OCI-LY1 (cell line): ENCODE data around the gene HSF5.

Experiments
- H2AFZ ChIP-seq: fragments of 200-600 bp; sonication (generic), shearing (Covaris generic); 2 replicates; pipeline ENCODE4 v1.6.0; 2014; ENCODE audit warnings: antibody characterized with exemption, mild to moderate bottlenecking, low read length
- H3F3A ChIP-seq: fragments of 200-600 bp; sonication (generic), shearing (Covaris generic); 2 replicates; pipeline ENCODE4 v1.6.0; 2014; ENCODE audit warnings: mild to moderate bottlenecking, antibody characterized with exemption, low read length, moderate library complexity; ENCODE audit not compliant: insufficient read depth
- H3K27ac ChIP-seq: fragments of 200-600 bp; sonication (generic); 2 replicates; pipeline ENCODE4 v1.5.1; 2014; ENCODE audit warnings: low read length, mixed run types, mild to moderate bottlenecking, low read depth; ENCODE audit not compliant: poor library complexity, severe bottlenecking
- H3K27me3 ChIP-seq: fragments of 200-600 bp; sonication (generic); 2 replicates; pipeline ENCODE4 v1.6.0; 2014; ENCODE audit warnings: antibody characterized with exemption, mild to moderate bottlenecking, low read length, moderate library complexity; ENCODE audit not compliant: insufficient read depth
- H3K36me3 ChIP-seq: fragments of 200-600 bp; sonication (generic); 2 replicates; pipeline ENCODE4 v1.6.1; 2014; ENCODE audit warnings: mild to moderate bottlenecking, antibody characterized with exemption, low read length, moderate library complexity, mixed read lengths; ENCODE audit not compliant: insufficient read depth
- H3K4me1 ChIP-seq: fragments of 200-600 bp; sonication (generic); 2 replicates; pipeline ENCODE4 v1.5.1; 2014; ENCODE audit warnings: mild to moderate bottlenecking, low read length, moderate library complexity; ENCODE audit not compliant: insufficient read depth, severe bottlenecking
- H3K4me2 ChIP-seq: fragments of 200-600 bp; sonication (generic), shearing (Covaris generic); 2 replicates; pipeline ENCODE4 v1.6.1; 2014; ENCODE audit warnings: low read length
- H3K4me3 ChIP-seq: fragments of 200-600 bp; sonication (generic); 2 replicates; pipeline ENCODE4 v1.5.1; 2014; ENCODE audit warnings: low read length, low read depth, mild to moderate bottlenecking, mixed read lengths; ENCODE audit not compliant: poor library complexity, severe bottlenecking
- H3K79me2 ChIP-seq: fragments of 200-600 bp; shearing (Covaris generic); 2 replicates; pipeline ENCODE4 v1.6.1; 2016; ENCODE audit warnings: mixed run types, low read length, mixed read lengths; ENCODE audit not compliant: insufficient read depth
- H3K9ac ChIP-seq: fragments of 200-600 bp; sonication (generic), shearing (Covaris generic); 2 replicates; pipeline ENCODE4 v1.6.1; 2014; ENCODE audit warnings: mild to moderate bottlenecking, low read length, mixed read lengths
- H3K9me2 ChIP-seq: fragments of 200-600 bp; sonication (generic), shearing (Covaris generic); 2 replicates; pipeline ENCODE4 v1.6.1; 2014; ENCODE audit warnings: low read depth, mild to moderate bottlenecking, low read length, mixed read lengths
- H3K9me3 ChIP-seq: fragments of 200-600 bp; shearing (Covaris generic); 2 replicates; pipeline ENCODE4 v1.6.1; 2014; ENCODE audit warnings: low read length, mixed read lengths
- H4K20me1 ChIP-seq: fragments of 200-600 bp; sonication (generic), shearing (Covaris generic); 2 replicates; pipeline ENCODE4 v1.6.0; 2016; ENCODE audit warnings: mild to moderate bottlenecking, low read length; ENCODE audit not compliant: insufficient read depth
- EZH2 ChIP-seq: fragments of 200-600 bp; sonication (generic), shearing (Covaris generic); IDR thresholded peaks from 2 replicates; pipeline ENCODE4 v1.8.0; 2017; ENCODE audit warnings: borderline replicate concordance, mixed run types, mild to moderate bottlenecking, antibody characterized with exemption, low read length, moderate library complexity, mixed read lengths
- TF ChIP-seq, protein P1 (sequence below): fragments of 200-600 bp; sonication (generic), shearing (Covaris generic); IDR thresholded peaks from 2 replicates; pipeline ENCODE4 v1.5.1; 2017; ENCODE audit warnings: mild to moderate bottlenecking, antibody characterized with exemption, low read length, moderate library complexity, mixed read lengths

HSF5 gene

DNA sequence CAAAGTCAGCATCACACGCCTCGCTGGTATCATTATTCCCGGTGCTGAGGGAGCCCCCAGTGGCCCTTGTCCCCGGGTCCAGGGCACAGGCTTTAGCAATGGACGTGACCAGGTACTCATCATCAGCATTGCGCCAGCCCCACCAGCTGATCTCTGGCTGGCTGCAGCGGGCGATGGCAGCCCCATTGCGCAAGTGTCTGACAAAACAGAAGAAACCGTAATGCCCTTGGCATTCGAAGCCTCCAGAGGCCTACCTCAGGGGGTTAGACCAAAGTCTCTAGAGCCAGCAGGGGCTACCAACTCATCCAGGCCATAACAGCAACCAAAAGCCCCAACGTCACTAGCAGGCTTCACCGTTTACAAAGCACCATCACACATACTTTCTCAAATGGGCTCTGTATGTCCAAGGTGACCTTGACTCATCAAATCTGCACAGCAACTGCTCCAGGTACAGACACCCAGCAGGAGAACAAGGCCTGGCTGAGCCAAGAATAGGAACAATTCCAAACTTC, 19.0 kb upstream of the HSF5 start:
- H3K36me3 ChIP-seq: peaks cover 92% of the 10 kb centered on the region
- no peaks in the 10 kb centered on the region for H3K9me2 ChIP-seq
- H3K4me1 ChIP-seq: peaks cover 14% of the 10 kb centered on the region
- no peaks in the 10 kb centered on the region for H3K9me3 ChIP-seq
- H3K79me2 ChIP-seq: no peaks in the 10 kb centered on the region
- no peak overlapping the region for H2AFZ ChIP-seq
- H3K4me2 ChIP-seq: no peak overlapping the region
- H3K27ac ChIP-seq: no peak overlapping the region
- H3F3A ChIP-seq: no peaks in the 10 kb centered on the region
- TF ChIP-seq, protein P1, sequence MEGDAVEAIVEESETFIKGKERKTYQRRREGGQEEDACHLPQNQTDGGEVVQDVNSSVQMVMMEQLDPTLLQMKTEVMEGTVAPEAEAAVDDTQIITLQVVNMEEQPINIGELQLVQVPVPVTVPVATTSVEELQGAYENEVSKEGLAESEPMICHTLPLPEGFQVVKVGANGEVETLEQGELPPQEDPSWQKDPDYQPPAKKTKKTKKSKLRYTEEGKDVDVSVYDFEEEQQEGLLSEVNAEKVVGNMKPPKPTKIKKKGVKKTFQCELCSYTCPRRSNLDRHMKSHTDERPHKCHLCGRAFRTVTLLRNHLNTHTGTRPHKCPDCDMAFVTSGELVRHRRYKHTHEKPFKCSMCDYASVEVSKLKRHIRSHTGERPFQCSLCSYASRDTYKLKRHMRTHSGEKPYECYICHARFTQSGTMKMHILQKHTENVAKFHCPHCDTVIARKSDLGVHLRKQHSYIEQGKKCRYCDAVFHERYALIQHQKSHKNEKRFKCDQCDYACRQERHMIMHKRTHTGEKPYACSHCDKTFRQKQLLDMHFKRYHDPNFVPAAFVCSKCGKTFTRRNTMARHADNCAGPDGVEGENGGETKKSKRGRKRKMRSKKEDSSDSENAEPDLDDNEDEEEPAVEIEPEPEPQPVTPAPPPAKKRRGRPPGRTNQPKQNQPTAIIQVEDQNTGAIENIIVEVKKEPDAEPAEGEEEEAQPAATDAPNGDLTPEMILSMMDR: no peak
- no peak for TF ChIP-seq EZH2
- H4K20me1 ChIP-seq: no peaks in the 10 kb centered on the region
- H3K4me3 ChIP-seq: no peak overlapping the region
- H3K9ac ChIP-seq: no peak overlapping the region
- no peaks in the 10 kb centered on the region for H3K27me3 ChIP-seq

DNA sequence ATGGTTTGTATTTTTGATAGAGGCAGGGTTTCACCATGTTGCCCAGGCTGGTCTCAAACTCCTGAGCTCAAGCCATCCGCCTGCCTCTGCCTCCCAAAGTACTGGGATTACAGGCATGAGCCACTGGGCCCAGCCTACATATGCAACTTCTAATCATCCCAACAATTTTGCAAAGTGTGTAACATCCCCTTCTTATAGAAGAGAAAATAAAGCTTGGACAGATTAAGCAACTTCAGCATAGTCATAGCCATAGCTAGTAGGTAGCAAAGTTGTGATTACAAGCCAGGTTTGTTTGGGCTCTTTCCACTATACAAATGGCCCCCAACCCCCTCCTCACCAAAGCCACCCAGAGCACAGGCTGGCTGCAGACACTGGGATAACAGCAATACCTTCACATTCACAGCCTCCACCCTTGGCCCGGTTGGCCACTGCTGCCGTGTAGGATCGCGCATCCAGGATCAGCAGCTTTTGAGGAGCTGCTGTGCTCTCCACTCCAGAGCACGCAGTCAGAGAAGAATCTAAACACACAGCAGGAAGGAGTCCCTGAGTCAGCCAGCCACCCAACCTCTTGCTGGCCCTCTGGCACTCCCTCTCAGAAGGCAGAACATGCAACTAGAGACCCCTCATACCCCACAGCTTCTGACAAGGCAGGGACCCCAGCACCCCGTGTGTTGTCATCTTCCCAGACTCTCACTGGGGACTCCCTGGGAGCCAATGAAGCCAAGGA, 18.3 kb upstream of the HSF5 start:
- H3K36me3 ChIP-seq: peaks cover 92% of the 10 kb centered on the region
- H3K79me2 ChIP-seq: no peaks in the 10 kb centered on the region
- no peak for TF ChIP-seq EZH2
- TF ChIP-seq, protein P1: no peak
- no peaks in the 10 kb centered on the region for H3F3A ChIP-seq
- no peaks in the 10 kb centered on the region for H3K9me2 ChIP-seq
- H3K27me3 ChIP-seq: no peaks in the 10 kb centered on the region
- no peaks in the 10 kb centered on the region for H3K9me3 ChIP-seq
- no peak overlapping the region for H3K4me3 ChIP-seq
- no peak overlapping the region for H3K4me2 ChIP-seq
- peaks cover 14% of the 10 kb centered on the region for H3K4me1 ChIP-seq
- H3K27ac ChIP-seq: no peak overlapping the region
- H4K20me1 ChIP-seq: no peaks in the 10 kb centered on the region
- H2AFZ ChIP-seq: no peak overlapping the region
- H3K9ac ChIP-seq: no peak overlapping the region

DNA sequence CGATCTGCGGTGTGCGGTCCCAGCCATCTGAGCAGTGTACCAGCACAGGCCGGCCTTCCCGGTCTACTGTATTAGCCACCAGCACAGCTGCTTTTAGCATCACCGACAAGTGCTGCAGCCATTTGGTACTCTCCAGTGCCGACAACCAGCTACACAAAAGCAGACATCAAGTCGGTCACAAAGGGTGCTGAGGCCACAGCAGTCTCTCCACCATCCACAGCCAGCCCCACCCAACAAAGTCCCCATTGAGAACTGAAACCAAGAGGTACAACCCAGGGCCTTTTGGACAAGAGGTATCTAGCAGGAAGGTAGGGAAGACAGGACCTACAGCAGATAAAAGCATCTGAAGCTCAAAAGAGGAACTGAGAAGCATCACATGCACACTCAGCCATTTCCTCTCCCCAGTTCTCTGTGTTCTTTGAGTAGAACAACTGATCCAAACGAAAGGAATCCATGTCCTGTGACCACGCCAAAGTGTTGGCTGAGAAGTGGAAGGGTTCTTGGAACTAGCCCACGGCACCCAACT, 16.7 kb upstream of the HSF5 start:
- TF ChIP-seq EZH2: no peak
- TF ChIP-seq, protein P1: no peak
- H3K4me1 ChIP-seq: peaks cover 14% of the 10 kb centered on the region
- H3F3A ChIP-seq: no peaks in the 10 kb centered on the region
- no peak overlapping the region for H2AFZ ChIP-seq
- H3K9me3 ChIP-seq: no peaks in the 10 kb centered on the region
- H3K36me3 ChIP-seq: peaks cover 90% of the 10 kb centered on the region
- no peaks in the 10 kb centered on the region for H3K79me2 ChIP-seq
- H3K9ac ChIP-seq: no peak overlapping the region
- peak overlapping the region; percentile 21 for H3K4me2 ChIP-seq
- no peaks in the 10 kb centered on the region for H4K20me1 ChIP-seq
- H3K27ac ChIP-seq: peak overlapping the region; percentile 62
- no peaks in the 10 kb centered on the region for H3K9me2 ChIP-seq
- no peak overlapping the region for H3K4me3 ChIP-seq
- H3K27me3 ChIP-seq: no peaks in the 10 kb centered on the region
